ENCODE data around the gene POU4F2.
"Not testable (repeated sequence)": the region's sequence is repeated elsewhere in the genome, so short reads cannot be mapped to it uniquely, and the experiment has no call there.

POU4F2 gene

GRCh38 chr4:146661367-146661766 is 22.7 kb downstream of the POU4F2 start:
- Histone ChIP-seq H3K4me3 (replicated peaks; ENCODE audit: insufficient read depth, low read length) (no peak overlapping the region), H3K27me3 (ENCODE audit: insufficient read depth, poor library complexity, severe bottlenecking) (peaks cover 7% of the 10 kb centered on the region), H3K27ac (replicated peaks) (no peak overlapping the region)
- TF ChIP-seq GABPA (IDR thresholded peaks at IDR 0.05; ENCODE audit: low read depth) (no peak), CTCF (IDR thresholded peaks at IDR 0.05; ENCODE audit: insufficient read depth, low read length) (no peak), REST (IDR thresholded peaks at IDR 0.05; ENCODE audit: insufficient replicate concordance, low read depth) (no peak), POLR2AphosphoS5 (IDR thresholded peaks at IDR 0.05; ENCODE audit: low read depth) (no peak), SPI1 (IDR thresholded peaks at IDR 0.05; ENCODE audit: borderline replicate concordance, low read depth) (no peak)
- no peak for DNase-seq (ENCODE audit: low read depth in 1 of 2, low spot score in 1 of 2)

GRCh38 chr4:146663968-146664311 is 25.2 kb downstream of the POU4F2 start:
- H3K4me3 ChIP-seq (replicated peaks; ENCODE audit: insufficient read depth, low read length); H3K27ac ChIP-seq (replicated peaks); H3K27me3 ChIP-seq (ENCODE audit: insufficient read depth, poor library complexity, severe bottlenecking); DNase-seq (ENCODE audit: low read depth in 1 of 2, low spot score in 1 of 2): not testable (repeated sequence)

- DNase-seq (ENCODE audit: low read depth in 1 of 2, low spot score in 1 of 2), result no peak
- Histone ChIP-seq H3K27ac (replicated peaks) (no peak overlapping the region), H3K4me3 (replicated peaks; ENCODE audit: insufficient read depth, low read length) (no peak overlapping the region), H3K27me3 (ENCODE audit: insufficient read depth, poor library complexity, severe bottlenecking) (no peaks in the 10 kb centered on the region)
- no peak for TF ChIP-seq POLR2AphosphoS5 (IDR thresholded peaks at IDR 0.05; ENCODE audit: low read depth)
- no peak for TF ChIP-seq CTCF (IDR thresholded peaks at IDR 0.05; ENCODE audit: insufficient read depth, low read length)
- no peak for TF ChIP-seq SPI1 (IDR thresholded peaks at IDR 0.05; ENCODE audit: borderline replicate concordance, low read depth)
- no peak for TF ChIP-seq GABPA (IDR thresholded peaks at IDR 0.05; ENCODE audit: low read depth)
- no peak for TF ChIP-seq REST (IDR thresholded peaks at IDR 0.05; ENCODE audit: insufficient replicate concordance, low read depth)
Measured at GRCh38 chr4:146674829-146675570, 36.3 kb downstream of the POU4F2 start.
